ENCODE data around the gene AP1G1.
"Not testable (repeated sequence)": the region's sequence is repeated elsewhere in the genome, so short reads cannot be mapped to it uniquely, and the experiment has no call there.

AP1G1 gene

DNA sequence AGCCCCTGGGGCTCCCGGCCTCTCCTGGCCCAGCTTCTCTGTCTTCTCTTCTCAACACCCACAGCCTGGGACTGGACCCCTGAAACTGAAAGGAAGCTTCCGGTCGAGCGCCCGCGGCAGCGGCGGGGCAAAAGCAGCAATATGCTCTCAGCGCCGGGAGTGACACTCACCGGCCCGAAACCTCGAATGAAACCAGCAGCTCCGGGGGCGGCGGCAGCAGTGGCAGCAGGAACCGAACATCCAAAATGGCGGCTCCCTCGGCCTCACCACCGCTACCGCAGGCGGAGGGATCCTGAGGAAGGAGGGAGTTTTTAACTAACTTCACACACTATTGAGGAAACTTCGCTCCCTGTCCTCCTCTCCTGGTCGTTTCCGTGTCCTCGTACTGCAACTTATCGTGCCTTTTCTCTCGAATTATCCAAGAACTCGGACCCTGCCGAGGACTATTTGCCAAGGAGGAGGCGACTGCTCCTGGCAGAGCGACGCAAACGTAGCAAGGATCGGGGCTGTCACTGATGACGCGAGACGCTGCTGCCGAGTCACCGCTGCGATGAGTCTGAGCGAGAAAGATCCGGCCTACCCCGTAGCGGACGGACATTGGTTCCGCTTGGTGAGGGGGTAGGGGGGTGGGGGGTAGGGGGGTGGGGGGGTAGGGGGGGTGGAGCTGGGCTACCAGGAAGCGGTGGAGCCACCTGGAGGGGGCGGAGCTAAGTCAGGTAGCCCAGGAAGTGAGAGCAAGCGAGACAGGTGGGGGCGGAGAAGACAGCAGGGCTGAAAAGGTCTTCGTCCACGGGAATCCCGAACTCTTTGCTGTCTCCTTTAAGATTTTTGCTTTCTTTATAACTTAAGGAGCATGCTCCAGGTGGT, at the start of gene AP1G1:
Gene AP1G1, minus strand, starts transcription at position 242 of the 867 bp plus-strand sequence. CDS start 19,355 bp downstream, outside the sequence.
- DNase-seq = peak; percentile 70

DNA sequence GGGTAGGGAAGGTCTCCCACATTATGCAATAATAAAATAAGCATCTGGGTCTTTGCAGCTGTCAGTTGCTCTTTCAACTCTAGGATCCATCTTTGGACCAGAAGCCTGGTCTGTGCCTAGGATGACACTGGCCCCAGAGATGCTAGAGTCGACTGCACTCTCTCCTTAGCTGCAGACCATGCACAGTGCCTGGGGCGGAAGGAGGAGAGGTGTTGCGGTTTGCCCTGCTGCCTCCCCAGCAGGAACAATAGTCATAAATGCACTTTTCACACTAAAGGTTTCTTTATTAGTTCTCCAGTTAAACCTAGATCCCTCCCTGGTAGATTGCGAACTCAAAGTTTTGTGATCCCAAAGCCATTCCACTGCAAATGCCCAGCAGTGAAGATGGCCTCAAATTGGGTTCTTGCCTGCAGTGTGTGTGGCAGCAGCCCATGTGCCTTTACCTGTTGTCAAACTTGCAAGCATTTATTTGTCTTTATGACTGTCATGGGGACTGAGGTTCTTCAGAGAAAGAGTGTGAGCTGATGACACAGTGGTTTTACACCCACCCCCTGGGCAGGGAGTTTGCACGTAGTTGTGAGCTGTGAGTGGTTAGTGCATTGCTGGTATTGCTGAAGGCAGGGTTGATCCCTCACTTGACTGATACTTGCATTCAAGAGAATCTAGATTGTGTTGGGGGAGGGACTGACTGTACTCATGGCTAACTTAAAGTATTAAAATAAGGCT, 47.5 kb upstream of the AP1G1 start:
- no peak for DNase-seq

DNA sequence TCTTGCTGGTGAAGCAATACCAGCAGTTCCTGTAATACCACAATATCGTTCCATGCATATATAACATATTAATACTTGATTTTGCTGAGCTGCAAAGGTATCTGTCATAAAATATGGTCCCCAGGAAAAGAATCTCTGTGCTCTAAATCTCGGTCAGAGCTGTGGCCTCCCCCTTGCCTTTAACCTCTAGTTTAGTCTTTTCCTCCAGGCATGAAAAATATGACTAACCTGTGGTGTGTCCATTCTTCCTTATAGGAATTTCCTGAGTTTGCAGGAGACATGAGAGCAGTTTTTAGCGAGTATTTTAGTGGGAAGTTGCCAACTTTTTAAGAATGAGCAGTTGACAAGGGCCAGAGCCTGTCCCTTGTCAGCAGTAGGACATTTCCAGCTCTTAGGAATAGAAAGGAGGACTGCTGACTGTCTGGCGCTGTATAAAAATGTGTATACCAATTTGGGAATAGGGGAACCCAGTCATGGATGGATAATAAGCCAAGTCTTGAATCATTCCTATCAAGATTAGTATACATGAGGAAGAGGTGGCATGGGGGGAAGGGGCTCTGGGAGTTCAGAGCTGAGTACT, 45.8 kb upstream of the AP1G1 start:
- DNase-seq = no peak

DNA sequence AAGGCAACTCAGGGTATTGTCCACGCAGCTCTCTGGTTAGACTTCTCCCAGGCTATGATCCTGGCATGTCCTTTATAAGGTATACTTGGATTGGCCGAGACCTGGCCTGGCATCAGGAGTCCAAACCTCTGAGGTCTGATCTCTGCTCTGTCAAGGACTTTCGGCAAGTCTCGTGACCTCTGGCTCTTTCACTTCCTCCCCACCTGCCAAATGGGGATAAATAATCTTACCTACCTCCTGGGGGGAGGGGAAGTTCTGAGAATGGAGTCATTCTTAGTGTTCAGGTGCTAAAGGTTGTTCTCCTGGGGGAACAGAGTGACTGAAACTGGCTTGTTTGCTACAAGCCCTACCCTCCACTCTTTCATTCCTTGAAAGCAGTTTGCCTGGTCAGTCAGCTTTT, 44.8 kb upstream of the AP1G1 start:
- no peak for DNase-seq

DNA sequence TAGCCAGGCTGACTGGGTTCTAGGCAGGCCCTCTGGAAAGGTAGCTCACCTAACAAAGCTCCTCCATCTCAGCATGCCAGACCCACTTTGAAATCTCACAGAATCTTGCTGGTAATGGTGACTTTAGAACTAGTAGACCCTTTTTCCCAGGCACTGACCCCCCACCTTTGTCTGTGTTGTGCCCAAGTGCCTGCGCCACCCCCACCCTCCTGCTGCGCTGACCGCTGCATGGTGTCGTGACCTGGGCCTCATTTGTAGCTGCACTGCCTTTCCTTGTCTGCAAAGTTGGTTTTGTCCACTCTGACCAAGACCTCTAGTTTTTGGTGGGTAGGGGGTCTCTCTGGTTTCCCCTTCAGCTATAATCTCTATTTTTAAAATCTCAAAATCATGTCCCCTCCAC, 43.9 kb upstream of the AP1G1 start:
- no peak for DNase-seq

DNA sequence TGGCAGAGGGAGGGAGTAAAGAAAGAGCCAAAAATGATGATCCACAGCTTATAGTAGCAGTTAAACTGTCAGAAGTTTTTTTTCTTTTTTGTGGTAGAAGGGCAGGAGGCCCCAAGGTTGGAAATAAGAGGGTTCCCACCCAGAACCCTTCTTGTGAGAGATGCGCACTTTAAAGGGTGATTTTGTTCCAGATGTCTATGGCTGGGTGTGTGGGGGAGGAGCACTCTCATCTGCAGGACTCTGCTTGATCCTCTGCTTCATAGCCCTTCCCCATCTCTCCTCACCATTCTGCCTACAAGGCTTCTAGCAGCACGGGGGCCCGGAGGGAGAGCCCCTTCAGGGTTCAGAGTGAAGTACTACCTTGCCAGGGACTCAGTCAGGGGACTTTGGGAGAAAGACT, 43.5 kb upstream of the AP1G1 start:
- DNase-seq = no peak

DNA sequence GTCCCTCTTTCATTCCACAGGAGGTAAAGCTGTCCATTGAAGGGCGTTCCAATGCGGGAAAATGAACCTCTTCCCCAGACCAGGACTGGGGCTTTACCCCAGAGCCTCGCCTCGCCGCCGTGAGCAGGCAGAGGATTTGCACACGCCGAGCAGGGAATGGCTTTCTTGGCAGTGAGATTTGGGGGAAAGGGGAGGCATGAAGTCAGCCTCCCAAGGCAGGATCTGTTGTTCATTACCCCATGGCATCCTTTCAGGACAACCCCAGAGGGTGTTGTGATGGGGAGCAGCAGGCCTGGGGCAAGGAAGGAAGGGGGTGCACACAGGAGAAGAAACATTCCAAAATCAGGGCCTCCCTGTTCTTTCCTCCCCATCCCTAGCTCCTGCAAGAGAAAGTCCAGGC, 43.1 kb upstream of the AP1G1 start:
- no peak for DNase-seq

DNA sequence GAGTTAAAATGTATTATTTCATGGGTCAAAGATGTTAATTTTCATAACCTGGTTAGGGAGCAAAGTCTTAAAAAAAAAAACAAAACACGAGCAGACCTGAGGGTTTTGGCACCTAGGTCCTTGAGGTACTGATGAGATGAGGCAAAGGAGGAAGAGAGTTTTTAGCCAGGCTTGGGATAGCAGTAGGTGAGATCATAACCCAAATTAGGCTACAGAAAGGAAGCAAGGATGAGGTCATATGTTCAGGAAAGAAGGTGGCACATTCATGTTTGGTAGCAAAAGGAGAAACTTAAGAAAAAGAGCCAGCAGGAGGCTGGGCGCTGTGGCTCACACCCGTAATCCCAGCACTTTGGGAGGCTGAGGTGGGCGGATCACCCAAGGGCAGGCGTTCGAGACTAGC, 40.0 kb upstream of the AP1G1 start:
- DNase-seq = no peak

DNA sequence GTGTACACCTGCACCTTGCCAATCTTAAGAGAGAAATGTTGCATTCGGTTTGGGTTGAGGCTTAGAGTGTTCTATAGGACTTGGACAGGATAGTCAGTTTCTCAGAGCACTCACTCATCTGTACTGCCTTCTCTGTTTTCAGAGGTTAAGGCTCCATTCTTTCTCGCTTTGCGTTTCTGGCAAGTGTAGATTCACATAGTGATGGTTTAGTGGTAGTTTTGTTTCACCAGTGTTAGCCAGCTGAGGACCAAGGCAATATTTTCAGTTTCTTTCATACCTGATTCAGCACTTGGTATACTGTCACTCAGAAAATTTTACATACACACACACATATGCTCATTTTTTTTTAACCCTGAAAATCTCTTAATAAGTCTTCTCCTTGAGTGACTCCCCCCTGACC, 38.5 kb upstream of the AP1G1 start:
- DNase-seq = no peak

DNA sequence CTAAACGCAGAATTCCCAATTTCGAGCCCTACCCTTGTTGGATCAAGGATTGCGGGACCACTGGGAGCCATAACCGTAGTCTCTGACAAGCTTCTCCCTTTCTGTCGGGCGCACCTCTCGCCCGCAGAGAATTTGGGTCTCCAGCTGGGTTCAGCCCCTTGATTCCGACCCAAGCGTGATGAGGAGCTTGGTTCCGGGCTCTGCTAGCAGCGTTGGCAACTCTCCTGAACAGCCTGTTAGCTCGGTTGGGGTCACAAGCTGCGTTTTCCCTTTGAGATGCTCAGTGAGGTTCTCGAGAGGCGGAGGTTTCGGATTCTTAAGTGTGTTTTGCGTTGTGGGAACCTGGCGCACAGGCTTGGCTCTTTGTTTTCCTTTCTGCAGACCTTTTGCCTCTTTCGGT, 37.8 kb upstream of the AP1G1 start:
- no peak for DNase-seq

DNA sequence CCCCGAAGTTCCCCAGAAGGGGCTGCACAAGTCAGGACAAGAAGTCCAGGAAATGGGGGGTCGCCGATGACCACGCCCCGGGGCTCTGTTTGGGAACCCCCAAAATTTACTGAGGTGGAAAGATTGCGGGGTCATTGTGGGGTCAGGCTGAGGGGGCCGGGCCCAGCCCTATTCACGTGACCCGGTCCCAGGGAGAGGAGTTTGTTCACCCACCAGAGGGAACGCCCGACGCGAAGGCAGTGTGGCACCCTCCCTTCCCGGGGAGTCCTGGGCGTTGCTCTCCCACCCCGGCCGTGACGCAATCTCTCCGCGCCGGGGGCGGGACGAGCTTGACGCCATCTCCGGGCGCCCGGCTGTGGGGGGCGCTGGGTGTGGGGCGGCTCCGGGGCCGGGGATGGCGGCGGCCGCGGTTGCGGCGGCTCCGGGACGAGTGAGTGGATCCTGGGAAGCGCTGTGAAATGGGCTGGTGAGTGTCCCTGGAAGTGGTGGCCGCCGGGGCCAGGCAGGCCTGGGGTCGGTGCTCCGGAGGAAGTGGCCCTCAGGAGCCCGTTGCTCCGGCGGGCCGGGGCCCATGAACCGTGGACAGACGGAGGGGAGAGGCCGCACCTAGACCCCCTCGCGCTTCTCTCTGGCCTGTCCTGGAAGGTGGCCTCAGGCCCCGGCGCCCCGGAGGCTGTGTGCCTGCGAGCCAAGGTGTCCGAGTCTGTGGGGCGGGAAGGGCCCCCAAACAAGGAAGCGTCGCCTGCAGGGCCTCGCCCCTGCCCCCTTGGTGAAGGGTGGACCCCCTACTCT, 37.2 kb upstream of the AP1G1 start, which contains the start of gene ATXN1L:
Gene ATXN1L, plus strand, starts transcription at position 338 of the 792 bp plus-strand sequence. CDS start 3,765 bp downstream, outside the sequence.
- peak; percentile 34 for DNase-seq

DNA sequence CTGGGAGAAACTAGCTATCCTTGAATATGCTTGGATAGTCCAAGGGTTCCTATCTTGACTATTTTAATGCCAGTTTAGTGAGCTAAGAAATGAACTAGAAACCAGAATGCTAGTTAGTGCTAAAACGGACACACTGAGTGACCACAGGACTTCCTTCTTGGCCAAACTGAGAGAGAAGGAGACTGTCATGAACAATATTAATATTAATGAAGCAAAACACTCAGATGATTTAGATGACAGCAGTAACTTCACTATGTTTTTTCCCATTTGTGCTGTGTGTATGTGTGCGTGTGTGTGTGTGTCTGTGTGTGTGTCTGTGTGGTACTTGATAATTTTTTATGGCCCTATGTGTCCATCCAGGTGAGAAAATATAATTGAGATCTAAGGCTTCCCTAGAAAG, 34.9 kb upstream of the AP1G1 start:
- no peak for DNase-seq

DNA sequence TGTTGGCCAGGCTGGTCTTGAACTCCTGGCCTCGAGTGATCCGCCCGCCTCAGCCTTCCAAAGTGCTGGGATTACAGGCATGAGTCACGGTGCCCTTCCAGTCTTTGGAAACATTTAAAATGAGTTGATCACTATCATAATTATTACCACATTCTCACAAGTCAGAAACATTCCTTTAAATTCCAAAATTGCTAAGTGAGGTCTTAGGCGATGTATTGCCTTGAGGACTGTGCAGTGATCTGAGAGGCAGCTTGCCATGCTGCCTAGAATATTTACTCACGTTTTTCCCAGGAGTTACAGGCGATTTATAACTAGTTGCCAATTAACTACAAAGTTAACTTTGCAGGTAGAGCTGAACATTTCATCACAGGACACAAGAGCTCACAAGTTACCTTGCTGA, 31.4 kb upstream of the AP1G1 start:
- DNase-seq = no peak

DNA sequence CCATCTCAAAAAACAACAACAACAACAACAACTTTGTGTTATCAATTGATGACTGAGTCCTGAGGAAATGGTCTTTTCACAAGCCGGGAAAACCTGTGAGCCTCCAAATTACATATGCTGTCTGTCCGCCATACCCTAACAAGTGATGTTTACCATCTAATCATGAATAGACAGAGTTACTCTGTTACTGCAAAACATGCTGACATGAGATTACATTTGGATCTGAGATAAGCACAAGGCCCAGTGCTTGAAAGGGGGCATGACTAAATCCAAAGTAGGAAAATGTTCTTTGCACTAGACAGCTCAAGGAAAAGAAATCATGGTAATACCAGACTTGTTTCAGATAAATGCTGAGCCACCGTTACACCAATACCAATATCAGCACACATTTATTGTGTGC, 28.5 kb upstream of the AP1G1 start:
- no peak for DNase-seq

DNA sequence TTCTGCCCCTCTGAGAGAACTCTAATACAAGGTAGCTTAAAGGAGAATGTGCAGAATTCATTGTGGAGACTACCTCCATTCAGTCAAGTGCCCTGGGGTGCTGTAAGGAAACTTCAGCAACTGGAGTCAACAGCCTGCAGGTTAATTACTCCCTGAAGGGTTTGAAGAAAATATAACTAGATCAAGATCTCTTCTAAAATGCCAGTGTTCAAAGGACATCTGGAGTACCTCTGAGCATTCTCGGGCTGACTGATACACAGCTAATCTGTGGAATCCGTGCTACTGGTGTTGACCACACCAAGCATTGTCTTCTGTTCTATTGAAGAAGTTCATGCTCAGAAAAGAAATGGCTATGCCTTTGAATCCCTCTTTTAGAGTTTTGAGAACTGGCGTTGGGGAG, 25.7 kb upstream of the AP1G1 start:
- DNase-seq = no peak

DNA sequence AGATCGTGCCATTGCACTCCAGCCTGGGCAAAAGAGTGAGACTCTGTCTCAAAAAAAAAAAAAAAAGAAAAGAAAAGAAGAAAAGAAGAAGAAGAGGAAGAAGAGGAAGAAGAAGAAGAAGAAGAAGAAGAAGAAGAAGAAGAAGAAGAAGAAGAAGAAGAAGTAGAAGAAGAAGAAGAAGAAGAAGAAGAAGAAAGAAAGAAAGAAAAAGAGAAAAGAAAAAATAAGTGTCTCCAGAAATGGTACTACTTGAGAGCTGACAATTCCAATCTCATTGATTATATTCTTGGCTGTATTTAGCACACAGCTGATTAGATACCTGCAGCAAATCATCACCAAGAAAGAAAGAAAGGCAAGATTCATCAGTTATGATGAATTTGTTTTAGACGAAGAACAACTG, 23.5 kb upstream of the AP1G1 start:
- DNase-seq = not testable (repeated sequence)

DNA sequence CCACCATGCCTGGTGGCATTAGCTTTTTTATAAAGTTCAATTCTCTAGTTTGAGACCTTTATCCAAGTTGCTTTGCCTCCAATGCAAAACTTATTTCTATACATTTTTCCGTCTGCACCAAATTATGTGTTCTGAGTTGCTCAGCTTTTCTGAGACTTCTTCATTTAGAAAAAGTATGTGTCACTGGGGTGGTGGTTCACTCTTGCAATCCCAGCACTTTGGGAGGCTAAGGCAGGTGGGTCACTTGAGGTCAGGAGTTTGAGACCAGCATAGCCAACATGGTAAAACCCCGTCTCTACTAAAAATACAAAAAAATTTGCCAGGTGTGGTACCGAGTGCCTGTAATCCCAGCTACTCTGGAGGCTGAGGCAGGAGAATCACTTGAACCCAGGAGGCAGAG, 23.1 kb upstream of the AP1G1 start:
- not testable (repeated sequence) for DNase-seq

DNA sequence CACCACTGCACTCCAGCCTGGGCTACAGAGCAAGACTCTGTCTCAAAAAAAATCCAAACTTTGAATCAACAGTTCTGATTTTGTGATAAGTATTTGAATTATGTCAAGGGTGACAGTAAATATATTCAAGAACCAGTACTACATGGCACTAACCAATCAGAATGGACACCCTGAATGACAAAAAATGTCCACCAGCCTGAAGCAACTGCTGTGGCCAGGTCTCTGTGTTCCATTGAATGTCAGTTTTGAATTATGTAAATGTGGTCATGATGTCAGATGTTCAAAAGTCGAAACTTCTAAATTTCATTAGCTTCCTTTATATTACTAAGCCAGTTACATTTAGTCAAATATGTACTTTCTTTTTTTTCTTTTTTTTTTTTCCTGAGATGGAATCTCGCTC, 21.7 kb upstream of the AP1G1 start:
- no peak for DNase-seq

DNA sequence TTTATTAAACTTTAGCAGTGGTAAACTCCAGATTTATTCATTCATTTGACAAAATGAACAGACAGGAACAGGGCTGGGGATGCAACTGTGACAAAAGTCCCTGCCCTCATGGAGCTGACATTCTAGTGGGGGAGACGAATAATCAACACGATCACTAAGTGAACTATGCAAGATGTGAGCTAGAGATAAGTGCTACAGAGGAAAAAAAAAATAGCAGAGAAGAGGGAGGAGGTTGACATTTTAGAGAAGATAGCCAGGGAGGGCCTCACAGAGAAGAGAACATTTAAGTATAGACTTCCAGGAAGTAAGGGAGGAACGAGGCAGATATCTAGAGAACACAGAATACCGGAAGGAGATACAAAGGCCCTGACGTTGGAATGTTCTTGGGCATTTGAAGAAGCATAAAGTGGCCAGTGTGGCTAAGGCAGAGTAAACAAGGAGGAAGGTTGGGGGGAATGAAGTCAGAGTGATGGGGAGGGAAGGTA, 17.9 kb upstream of the AP1G1 start:
- no peak for DNase-seq

DNA sequence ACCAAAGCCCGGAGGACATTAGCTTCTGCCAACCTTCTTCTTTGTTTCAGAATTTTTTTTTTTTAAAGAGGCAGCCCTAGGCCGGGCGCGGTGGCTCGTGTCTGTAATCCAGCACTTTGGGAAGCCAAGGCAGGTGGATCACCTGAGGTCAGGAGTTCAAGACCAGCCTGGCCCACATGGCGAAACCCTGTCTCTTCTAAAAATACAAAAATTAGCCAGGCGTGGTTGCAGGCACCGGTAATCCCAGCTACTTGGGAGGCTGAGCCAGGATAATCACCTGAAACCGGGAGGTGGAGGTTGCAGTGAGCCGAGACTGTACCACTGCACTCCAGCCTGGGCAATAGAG, 8.5 kb upstream of the AP1G1 start:
- DNase-seq = not testable (repeated sequence)

DNA sequence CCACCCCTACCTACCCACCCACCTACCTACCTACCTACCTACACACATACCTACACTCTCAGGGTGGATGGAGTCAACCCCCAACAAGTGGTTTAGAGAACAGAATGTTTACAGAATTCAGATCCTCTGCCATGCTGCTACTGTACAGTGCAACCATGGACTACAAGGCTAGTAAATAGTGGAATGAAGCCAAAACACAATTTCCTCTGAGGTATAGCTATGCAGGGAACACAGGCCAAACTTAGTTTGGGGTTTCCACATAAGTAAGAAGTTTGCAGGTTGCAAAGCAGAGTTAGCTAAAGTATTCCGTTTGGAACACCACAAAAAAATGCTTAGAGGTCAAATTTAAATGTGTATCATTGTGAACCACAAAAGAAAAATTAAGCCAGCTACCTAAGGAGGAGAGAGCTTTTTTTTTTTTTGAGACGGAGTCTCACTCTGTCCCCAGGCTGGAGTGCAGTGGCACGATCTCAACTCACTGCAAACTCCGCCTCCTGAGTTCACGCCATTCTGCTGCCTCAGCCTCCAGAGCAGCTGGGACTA, 2.7 kb upstream of the AP1G1 start:
- no peak for DNase-seq

DNA sequence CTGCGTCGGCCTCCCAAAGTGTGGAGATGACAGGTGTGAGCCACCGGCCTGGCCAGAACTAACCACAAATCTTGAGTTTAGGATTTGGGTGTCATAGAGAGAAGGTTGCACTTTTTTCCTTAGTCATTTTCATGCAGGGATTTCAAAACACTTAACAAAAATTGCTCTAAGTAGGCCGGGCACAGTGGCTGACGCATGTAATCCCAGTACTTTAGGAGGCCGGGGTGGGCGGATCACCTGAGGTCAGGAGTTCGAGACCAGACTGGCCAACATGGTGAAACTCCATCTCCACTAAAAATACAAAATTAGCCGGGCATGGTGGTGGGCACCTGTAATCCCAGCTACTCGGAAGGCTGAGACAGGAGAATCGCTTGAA, 1.5 kb upstream of the AP1G1 start:
- DNase-seq = not testable (repeated sequence)
